ENCODE data around the gene CEP112. TPM values are rescaled to one million over a fixed set of nuclear protein-coding genes. Genes with fewer than 3 reads are reported as not detected.
"Not testable (repeated sequence)": the region's sequence is repeated elsewhere in the genome, so short reads cannot be mapped to it uniquely, and the experiment has no call there.

CEP112 gene
- total RNA-seq, 1 experiment from 2014 or later, result 1.3 TPM

DNA sequence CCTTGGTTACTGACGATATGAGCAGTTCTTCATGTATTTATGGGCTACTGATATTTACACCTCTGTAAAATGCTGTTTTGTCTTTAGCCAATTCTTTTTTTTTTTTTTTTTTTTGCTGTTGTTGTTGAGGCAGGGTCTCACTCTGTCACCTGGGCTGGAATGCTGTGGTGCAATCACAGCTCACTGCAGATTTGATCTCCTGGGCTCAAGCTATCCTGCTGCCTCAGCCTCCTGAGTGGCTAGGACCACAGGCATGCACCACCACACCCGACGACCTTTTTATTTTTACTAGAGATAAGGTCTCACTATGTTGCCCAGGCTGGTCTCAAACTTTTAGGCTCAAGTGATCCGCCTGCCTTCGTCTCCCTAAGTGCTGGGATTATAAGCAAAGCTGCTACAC lies 405.5 kb downstream of the CEP112 start:
- no peak for DNase-seq (ENCODE audit: low spot score)

DNA sequence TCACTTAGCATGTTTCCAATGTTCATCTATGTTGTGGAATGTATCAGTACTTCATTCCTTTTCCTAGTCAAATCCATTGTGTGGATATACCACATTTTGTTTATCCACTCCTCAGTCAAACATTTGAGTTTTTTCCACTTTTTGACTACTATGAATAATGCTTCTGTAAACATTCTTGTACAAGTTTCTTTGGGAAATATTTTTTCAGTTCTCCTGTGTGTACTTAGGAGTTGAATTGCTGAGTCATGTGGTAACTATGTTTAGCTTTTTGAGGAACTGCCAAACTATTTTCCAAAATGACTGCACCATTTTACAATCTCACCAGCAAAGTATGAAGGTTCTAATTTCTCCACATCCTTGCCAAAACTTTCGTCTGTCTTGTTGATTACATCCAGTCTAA lies 406.8 kb downstream of the CEP112 start:
- peak; percentile 77 for DNase-seq (ENCODE audit: low spot score)

DNA sequence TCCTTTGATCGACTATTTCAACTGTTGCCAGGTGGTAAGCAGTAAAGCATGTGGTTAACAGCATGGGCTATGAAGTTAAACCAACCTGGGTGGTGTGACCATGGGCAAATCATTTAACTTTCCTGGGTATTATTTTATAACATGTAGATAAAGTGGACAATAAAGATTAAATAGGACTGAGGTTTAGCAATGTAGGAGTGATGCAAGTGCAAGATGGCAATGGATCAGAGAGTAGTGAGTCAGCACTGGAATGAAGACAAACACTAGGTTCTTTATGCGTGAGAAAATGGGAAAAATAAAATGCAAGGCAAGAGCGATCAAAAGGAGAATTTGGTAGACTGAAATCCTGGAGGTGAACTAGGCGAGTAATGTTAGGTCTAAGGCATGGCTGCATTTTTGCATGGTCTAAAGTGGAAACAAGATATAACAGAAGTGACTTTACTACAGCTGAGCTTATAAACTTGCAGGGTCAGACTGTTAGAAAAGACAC lies 408.0 kb downstream of the CEP112 start:
- peak; percentile 96 for DNase-seq (ENCODE audit: low spot score)

DNA sequence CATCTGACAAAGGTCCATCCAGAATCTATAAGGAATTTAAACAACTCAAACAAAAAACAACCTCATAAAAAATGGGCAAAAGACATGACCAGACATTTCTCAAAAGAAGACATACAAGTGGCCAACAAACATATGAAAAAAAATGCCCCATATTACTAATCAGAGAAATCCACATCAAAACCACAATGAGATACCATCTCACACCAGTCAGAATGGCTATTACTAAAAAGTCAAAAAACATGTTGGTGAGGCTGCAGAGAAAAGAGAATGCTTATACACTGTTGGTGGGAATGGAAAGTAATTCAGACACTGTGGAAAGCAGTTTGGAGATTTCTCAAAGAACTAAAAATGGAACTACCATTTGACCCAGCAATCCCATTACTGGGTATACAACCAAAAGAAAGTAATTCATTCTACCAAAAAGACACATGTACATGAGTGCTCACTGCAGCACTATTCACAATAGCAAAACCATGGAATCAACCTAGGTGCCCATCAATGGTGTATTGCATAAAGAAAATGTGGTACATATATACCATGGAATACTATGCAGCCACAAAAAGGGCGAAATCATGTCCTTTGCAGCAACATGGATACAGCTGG lies 409.7 kb downstream of the CEP112 start:
- not testable (repeated sequence) for DNase-seq (ENCODE audit: low spot score)

DNA sequence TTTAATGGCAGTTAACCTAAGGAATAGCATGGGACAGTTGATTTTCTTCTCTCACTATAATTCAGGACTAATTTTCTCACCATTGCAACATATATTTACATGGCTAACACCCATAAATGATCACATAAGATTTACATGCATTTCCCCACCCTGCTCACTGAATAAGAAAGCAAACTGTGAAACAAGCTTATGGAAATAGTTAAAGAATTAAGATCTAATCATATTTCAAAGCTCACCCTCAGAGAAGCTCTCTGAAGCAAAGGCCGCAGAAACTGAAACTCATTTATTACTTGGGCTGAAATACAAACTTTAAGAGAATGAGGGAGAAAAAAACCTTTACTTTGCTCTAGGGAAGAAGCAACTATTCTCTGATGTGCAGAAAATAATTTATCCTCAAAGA lies 411.8 kb downstream of the CEP112 start:
- peak; percentile 31 for DNase-seq (ENCODE audit: low spot score)

DNA sequence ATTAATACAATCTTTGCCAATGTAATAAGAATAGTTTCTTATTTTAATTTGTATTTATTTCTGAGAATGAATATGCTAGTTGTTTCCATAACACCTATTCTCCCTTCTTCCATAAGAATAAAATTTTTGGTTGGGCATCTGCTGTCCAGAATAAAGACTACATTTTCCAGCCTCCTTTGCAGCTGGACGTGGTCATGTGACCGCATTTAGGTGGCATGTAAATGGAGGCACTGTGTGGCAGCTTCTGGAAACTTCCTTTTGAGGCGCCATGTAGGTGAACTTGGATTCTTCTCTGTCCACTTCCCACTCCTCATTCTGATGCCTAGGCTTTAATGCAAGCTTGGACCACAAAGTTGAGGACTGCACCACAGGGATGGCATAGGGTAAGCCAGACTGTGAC lies 415.0 kb downstream of the CEP112 start:
- no peak for DNase-seq (ENCODE audit: low spot score)

DNA sequence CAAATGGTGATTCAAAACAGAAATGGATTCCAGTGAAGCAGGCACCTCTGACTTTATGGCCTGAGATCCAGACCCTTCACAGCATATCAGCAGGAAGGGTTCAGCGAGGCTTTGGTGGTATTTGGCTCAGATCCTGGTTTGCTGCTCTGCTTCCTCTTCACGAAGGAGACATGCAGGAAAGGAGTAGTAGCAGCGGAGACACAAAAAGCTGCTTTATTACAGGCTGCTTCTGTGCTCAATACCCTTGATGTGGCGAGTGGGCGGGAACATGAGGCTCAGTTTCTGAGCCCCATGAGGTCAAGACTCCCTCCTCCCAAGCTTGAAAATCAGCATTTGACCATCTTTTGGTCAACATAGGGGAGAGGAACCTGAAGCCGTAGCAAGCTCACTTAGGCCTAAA lies 417.1 kb downstream of the CEP112 start:
- DNase-seq (ENCODE audit: low spot score), result no peak

DNA sequence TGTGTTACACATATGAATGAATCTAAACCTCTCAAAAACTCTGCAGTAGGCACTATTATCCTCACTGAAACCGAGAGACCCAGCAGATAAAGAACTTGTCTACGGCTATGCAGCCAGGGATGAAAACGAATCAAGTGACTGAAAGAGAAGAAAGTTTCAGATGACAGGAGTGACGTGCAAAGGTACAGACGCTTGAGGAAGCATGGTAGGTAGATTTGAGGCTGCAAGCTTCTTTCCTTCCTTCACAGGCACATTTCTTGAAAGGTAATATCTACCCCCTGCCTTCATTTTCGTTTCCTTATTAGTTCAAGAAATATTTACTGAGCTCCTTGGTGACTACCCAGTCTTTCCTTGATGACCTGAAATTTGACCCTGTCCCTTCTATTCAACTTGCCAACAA lies 418.9 kb downstream of the CEP112 start:
- DNase-seq (ENCODE audit: low spot score), result peak; percentile 75

DNA sequence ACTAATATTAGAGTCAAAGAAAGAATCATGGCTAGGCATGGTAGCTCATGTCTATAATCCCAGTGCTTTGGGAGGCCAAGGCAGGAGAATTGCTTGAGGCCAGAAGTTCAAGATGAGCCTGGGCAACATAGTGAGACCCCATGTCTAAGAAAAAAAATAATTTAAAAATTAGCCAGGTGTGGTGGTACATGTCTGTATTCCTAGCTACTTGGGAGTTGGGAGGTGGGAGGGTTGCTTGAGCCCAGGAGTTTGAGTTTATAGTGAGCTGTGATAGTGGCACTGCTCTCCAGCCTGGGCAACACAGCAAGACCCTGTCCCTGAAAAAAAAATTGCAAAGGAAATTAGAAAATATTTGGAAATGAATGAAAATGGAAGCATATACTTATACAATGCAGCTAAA lies 420.2 kb downstream of the CEP112 start:
- no peak for DNase-seq (ENCODE audit: low spot score)

DNA sequence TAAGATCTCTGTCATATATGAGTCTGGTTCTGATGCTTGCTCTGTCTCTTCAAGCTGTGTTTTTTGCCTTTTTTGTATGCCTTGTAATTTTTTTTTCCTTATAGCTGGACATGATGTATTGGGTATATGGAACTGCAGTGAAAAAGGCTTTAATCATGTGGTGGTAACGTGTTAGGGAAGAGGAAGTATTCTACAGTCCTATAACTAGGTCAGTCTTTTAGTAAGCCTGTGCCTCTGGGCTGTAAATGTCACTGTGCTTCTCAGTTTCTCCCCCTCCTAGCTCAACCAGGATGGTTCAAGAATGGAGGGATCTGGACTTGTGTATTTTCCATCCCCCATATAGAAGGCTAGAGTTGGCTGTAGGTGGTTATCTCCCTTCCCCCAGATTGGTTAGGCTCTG lies 428.1 kb downstream of the CEP112 start:
- no peak for DNase-seq (ENCODE audit: low spot score)

DNA sequence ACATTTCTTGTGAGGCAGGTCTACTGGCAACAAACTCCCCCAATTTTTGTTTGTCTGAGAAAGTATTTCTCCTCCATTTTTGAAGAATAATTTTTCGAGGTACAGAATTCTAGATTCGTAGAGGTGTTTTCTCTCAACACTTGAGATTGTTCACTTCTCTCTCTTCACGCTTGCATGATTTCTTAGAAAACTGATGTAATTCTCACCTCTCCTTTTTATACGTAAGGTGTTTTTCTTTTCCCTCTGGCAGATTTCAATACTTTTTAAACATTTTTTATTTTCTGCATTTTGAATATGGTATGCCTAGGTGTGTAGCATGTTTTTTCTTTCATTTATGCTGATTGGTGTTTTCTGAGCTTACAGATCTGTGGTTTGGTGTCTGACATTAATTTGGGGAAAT lies 429.0 kb downstream of the CEP112 start:
- DNase-seq (ENCODE audit: low spot score), result no peak

DNA sequence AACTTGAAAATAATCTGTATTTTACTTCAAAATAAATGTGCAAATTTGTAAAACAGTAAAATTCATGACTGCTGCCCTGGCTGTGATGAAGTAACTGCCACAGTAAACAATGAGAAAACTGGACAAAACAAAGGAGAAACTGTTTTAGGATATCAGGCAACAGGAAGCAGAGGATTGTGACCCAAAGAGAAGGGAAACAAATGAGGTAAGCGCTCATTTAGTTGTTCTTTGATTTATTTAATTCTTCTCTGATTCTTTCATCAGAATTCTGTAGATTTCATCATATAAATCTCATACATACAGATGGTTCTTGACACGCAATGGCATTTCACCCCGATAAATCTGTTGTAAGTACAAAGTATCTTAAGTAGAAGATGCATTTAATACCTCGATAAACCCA lies 432.4 kb downstream of the CEP112 start:
- DNase-seq (ENCODE audit: low spot score), result no peak

DNA sequence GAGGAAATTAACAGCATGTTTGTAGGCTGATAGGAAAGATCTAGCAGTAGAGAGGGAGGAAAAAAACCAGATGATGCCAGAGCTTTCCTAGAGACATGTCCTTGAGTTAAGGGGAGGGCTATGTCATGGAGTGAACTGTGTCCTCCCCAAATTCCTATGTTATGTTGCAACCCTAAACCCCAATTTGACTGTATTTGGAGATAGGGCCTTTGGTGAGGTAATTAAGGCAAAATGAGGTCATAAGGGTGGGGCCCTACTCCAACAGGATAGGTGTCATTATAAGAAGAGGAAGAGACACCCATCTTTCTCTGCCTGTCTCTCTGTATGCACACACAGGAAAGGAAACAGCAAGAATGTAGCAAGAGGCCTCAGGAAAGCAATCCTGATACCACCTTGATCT lies 435.2 kb downstream of the CEP112 start:
- no peak for DNase-seq (ENCODE audit: low spot score)

DNA sequence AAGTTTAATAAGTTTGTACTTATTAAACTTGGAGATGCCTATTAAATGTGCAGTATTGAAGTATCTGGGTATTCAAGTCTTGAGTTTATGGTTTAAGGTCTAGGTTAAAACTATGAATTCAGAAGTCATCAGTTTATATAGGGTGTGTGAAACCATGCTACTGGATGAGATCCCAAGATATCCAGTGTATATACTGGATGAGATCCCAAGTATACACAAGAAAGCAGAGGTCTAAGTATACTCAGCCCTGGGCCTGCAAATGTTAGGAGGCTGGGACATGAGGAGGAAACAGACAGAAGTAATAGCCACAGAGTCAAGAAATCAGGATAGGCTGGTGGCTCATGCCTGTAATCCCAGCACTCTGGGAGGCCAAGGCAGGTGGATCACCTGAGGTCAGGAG lies 436.1 kb downstream of the CEP112 start:
- DNase-seq (ENCODE audit: low spot score), result no peak

DNA sequence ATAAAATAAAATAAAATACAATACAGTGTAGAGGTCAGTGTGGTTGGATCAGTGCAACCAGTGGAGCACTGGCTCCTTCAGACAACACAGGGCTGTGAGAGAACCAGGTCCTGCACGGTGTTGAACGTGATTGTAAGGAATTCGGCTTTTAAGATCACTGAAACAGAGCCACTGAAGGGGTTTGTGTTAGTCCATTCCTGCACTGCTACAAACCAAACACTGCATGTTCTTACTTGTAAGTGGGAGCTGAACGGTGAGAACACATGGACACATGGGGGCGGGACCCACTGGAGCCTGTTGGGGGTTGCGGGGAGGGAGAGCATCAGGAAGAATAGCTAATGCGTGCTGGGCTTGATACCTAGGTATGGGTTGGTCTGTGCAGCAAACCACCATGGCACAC lies 437.3 kb downstream of the CEP112 start:
- no peak for DNase-seq (ENCODE audit: low spot score)

DNA sequence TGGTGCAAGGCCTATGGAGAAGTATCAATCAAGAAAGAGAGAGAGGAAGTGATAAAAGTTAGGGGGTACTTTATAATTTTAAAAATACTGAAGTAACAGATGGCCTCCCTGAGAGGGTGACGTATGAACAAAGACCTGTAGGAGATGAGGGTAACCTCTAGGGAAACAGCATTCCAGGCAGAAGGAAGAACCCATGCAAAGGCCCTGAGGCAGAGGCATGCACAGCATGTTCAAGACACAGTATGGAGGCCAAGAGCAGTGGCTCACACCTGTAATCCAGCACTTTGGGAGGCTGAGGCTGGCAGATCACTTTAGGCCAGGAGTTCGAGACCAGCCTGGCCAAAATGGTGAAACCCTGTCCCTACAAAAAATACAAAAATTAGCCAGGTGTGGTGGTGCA lies 437.9 kb downstream of the CEP112 start:
- no peak for DNase-seq (ENCODE audit: low spot score)

DNA sequence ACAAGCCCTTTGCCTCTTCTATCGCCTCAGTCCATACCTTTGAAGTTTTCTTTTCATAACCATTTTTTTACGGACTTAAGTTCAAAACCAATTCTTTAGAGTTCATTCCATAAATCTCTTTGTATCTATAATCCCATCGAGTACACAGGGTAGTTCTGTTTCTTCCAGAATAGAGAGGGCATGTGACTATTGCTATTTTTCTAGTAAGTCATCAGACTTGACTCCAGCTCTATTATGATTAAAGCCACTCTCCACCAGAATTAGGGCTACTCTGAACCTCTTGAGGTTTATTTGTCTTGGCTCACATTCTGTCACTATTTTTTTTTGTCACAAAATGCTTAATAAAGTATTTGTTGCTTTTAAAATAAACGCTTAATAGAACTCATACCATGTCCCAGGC lies 438.6 kb downstream of the CEP112 start:
- no peak for DNase-seq (ENCODE audit: low spot score)

DNA sequence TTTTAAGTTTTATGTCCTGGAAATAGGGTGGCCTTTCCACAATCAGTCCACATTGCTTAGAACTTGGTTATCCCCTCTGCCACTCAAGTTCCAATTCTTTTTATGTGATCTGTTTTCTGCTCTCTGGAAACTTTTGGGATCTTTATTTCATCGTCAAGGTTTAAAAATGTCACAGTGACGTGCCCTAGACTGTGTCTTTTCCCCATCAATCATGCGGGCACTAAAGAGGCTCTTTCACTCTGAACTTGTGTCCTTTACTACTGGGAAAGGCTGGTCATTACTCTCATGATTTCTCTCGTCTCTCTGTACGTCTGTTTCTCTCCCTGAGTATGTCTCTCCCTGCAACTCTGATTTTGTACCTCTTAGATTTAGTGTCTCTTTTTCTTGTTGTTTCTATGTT lies 440.7 kb downstream of the CEP112 start:
- DNase-seq (ENCODE audit: low spot score), result peak; percentile 58

DNA sequence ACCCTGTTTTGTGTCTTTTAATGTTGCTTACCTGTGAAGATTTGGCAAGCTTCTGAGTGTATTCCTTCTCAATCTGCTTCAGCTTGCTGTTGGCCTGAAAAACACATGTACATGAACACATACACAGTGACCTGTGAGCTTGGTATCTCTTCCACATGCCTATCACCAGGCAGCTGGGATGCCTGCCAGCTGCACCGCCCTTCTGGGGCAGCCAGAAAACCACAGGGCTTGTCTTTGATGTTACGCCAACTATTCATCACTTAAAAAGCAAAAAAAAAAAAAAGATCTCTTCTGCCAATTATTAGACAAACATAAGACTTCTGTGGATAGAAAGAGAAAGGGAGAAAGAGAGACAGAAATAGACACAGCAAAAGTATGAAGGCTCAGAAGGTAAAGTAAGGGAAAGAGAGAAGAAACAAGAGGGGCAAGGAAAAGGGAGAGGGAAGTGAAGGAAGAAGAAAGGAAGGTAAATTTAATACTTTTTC lies 441.3 kb downstream of the CEP112 start:
- DNase-seq (ENCODE audit: low spot score), result peak; percentile 99

DNA sequence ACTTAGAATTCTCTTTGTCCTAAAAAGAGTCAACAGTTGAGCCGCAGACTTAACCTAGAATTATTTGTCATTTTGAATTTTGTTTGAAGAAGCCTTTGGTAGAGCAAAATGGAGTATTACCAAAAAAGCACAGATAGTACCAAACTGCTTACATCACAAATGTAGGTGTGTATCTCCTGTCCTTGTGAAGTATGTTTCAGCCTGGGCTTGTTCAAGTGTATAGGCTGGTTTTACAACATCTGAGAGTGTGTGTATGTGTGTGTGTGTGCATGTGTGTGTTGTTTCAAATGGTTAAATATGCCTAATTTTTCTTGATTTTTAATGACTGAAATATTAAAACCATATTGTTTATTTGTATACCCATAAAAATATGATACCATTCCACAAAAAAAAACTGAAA lies 441.8 kb downstream of the CEP112 start:
- no peak for DNase-seq (ENCODE audit: low spot score)

DNA sequence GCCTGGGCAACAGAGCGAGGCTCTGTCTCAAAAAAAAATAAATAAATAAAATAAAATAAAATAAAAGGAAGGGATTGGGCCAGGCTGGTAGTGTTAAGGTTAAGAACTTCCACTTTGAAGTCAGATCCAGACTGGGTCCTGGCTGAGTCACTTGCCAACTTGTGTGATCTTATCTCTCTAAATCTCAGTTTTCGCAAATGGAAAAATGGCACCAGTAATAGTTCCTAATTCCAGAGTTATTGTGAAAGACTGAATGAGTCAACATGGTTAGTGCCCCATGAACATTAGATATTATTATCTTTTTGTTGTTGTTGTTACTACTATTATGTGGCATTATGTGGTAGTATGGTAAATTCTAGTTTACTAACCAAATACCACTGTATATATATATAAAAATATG lies 442.5 kb downstream of the CEP112 start:
- peak; percentile 62 for DNase-seq (ENCODE audit: low spot score)

DNA sequence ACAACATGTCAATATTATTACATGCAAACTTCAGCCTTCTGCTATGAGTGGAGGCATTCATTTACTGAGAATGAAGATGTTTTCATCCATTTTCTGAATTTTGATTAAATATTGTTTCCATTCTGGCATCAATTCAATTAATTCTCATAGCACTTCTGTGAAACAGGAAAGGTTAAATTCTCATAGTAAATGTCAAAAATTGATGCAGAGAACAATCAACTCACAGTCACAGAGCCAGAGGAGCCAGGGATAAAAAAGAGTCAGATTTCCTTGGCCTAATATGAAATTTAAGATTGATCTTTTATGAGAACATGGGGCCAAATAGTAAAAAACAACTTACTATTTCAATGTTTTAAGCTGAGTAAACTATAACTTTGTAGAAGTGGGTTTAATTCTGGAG lies 446.7 kb downstream of the CEP112 start:
- DNase-seq (ENCODE audit: low spot score), result no peak

DNA sequence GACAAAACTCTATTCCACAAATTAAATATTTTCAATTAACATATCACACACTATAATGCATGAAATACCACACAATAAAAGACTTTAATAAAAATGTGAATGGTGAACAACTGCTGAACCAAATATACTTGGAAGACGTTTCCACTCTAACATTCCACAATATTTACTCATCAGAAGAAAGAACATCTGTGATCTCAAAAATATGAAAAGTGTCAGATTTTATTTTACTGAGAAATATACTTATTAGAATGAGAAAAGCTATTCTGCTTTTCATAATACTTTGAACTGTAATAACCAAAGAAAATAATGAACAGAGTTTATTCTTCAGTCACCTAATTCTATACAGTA lies 448.7 kb downstream of the CEP112 start:
- DNase-seq (ENCODE audit: low spot score), result no peak
